Parathyroid adenoma (tissue), 2 donors: ENCODE results near the gene ST6GALNAC3.
"Not testable (repeated sequence)": the region's sequence is repeated elsewhere in the genome, so short reads cannot be mapped to it uniquely, and the experiment has no call there.

Experiments used
- H2AFZ ChIP-seq: fragments of 300-600 bp; sonication (generic); one replicate; pipeline ENCODE4 v1.7.0; 2017; ENCODE audit warnings: antibody characterized with exemption, mild to moderate bottlenecking
- H3K27ac ChIP-seq: fragments of 300-600 bp; sonication (generic); one replicate; pipeline ENCODE4 v1.7.0; 2017
- H3K27me3 ChIP-seq: fragments of 300-600 bp; sonication (generic); one replicate; pipeline ENCODE4 v1.7.0; 2017; ENCODE audit warnings: low read length; ENCODE audit not compliant: control insufficient read depth, insufficient read depth
- H3K36me3 ChIP-seq: fragments of 300-600 bp; sonication (generic); one replicate; pipeline ENCODE4 v1.7.0; 2017; ENCODE audit warnings: low read length; ENCODE audit not compliant: control insufficient read depth, insufficient read depth
- H3K4me1 ChIP-seq: fragments of 300-600 bp; sonication (generic); one replicate; pipeline ENCODE4 v1.7.0; 2017; ENCODE audit warnings: control low read depth
- H3K4me2 ChIP-seq: fragments of 300-600 bp; sonication (generic); one replicate; pipeline ENCODE4 v1.7.0; 2017; ENCODE audit warnings: low read length
- H3K4me3 ChIP-seq: fragments of 300-600 bp; sonication (generic); one replicate; pipeline ENCODE4 v1.7.0; 2017; ENCODE audit warnings: low read depth, low read length
- H3K79me2 ChIP-seq: fragments of 300-600 bp; sonication (generic); one replicate; pipeline ENCODE4 v1.7.0; 2017; ENCODE audit warnings: control low read depth
- H3K9ac ChIP-seq: fragments of 300-600 bp; sonication (generic); one replicate; pipeline ENCODE4 v1.7.0; 2017; ENCODE audit warnings: mild to moderate bottlenecking
- H3K9me3 ChIP-seq: fragments of 300-600 bp; sonication (generic); one replicate; pipeline ENCODE4 v1.7.0; 2017; ENCODE audit warnings: low read length; ENCODE audit not compliant: control insufficient read depth
- TF ChIP-seq, protein P1 (sequence below): fragments of 300-600 bp; sonication (generic); IDR thresholded peaks from one replicate; pipeline ENCODE4 v1.7.0; 2017; ENCODE audit warnings: antibody characterized with exemption, mild to moderate bottlenecking
- donor health status: primary hyperparathyroidism.

The ST6GALNAC3 gene

DNA sequence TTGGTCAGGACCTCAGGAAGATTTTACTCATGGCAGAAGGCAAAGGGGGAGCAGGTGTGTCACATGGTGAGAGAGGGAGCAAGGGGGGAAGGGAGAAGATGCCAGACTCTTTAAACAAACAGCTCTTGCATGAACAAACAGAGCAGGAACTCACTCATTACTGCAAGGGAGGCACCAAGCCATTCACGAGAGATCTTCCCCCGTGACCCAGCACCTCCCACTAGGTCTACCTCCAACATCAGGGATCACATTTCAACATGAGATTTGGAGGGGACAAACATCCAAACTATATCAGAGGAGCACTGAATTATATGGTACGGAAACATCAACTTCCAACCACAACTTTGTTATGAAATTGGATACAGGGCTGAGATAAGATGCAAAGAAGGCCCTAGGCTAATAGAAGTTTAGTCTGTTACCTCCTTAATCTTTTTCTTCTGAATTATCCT is 164.9 kb downstream of the ST6GALNAC3 start:
- Histone ChIP-seq H3K27me3 (no peaks in the 10 kb centered on the region), H3K27ac (no peak overlapping the region), H3K4me2 (no peak overlapping the region), H3K9ac (no peak overlapping the region), H3K79me2 (no peaks in the 10 kb centered on the region), H3K4me1 (no peaks in the 10 kb centered on the region), H3K9me3 (no peaks in the 10 kb centered on the region), H3K36me3 (no peaks in the 10 kb centered on the region), H3K4me3 (no peak overlapping the region), H2AFZ (no peak overlapping the region)
- TF ChIP-seq, protein P1, sequence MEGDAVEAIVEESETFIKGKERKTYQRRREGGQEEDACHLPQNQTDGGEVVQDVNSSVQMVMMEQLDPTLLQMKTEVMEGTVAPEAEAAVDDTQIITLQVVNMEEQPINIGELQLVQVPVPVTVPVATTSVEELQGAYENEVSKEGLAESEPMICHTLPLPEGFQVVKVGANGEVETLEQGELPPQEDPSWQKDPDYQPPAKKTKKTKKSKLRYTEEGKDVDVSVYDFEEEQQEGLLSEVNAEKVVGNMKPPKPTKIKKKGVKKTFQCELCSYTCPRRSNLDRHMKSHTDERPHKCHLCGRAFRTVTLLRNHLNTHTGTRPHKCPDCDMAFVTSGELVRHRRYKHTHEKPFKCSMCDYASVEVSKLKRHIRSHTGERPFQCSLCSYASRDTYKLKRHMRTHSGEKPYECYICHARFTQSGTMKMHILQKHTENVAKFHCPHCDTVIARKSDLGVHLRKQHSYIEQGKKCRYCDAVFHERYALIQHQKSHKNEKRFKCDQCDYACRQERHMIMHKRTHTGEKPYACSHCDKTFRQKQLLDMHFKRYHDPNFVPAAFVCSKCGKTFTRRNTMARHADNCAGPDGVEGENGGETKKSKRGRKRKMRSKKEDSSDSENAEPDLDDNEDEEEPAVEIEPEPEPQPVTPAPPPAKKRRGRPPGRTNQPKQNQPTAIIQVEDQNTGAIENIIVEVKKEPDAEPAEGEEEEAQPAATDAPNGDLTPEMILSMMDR = no peak

DNA sequence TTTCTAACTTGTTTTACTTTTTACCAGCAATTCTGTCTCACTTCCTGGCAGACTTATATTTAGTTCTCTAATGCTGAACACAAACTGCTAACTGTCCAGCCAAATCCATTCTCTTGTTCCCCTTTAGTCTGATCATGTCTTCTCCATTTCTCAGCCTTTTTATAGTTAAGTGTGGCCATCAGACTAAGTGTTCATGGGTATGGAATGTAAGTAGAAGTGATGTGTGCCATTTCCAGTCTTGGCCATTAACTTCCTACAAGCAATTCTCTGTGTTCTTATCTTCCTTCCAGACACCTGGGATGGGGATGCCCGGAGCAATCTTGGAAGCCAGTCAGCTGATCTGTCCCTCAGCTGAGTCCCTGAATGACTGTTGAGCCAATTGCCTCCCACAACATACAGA is 165.8 kb downstream of the ST6GALNAC3 start:
- no peaks in the 10 kb centered on the region for H3K9me3 ChIP-seq
- no peak overlapping the region for H3K9ac ChIP-seq
- H3K4me2 ChIP-seq = no peak overlapping the region
- no peaks in the 10 kb centered on the region for H3K27me3 ChIP-seq
- no peak overlapping the region for H3K27ac ChIP-seq
- H3K79me2 ChIP-seq = no peaks in the 10 kb centered on the region
- no peaks in the 10 kb centered on the region for H3K4me1 ChIP-seq
- no peak overlapping the region for H2AFZ ChIP-seq
- no peaks in the 10 kb centered on the region for H3K36me3 ChIP-seq
- H3K4me3 ChIP-seq = no peak overlapping the region
- TF ChIP-seq, protein P1 = no peak

DNA sequence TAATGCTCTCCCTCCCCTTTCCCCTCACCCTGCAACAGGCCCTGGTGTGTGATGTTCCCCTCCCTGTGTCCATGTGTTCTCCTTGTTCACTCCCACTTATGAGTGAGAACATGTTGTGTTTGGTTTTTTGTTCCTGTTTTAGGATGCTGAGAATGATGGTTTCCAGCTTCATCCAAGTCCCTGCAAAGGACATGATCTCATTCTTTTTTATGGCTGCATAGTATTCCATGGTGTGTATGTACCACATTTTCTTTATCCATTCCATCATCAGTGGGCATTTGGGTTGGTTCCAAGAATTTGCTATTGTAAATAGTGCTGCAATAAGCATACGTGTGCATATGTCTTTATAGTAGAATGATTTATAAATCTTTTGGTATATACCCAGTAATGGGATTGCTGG is 168.0 kb downstream of the ST6GALNAC3 start:
- not testable (repeated sequence) for H3K9ac ChIP-seq, H3K27ac ChIP-seq, H3K79me2 ChIP-seq, H3K36me3 ChIP-seq, H3K4me3 ChIP-seq, H3K4me1 ChIP-seq, H2AFZ ChIP-seq, H3K4me2 ChIP-seq, H3K9me3 ChIP-seq, H3K27me3 ChIP-seq

DNA sequence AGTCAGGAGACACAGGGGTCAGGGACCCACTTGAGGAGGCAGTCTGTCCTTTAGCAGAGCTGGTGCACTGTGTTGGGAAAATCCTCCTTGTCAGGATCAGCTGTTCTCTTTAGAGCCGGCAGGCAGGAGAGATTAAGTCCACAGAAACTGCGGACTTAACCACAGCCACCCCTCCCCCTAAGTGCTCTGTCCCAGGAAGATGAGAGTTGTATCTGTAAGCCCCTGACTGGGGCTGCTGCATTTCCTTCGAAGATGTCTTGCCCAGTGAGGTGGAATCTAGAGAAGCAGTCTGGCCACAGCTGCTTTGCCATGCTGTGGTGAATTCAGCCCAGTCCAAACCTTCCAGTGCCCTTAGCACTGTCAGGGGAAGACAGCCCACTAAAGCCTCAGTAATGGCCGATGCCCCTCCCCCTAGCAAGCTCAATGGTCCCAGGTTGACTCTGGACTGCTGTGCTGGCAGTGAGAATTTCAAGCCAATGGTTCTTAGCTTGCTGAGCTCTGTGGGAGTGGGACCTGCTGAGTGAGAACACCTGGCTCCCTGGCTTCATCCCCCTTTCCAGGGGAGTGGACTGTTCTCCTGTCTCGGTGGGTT is 172.8 kb downstream of the ST6GALNAC3 start:
- H2AFZ ChIP-seq = no peak overlapping the region
- H3K27ac ChIP-seq = no peak overlapping the region
- no peaks in the 10 kb centered on the region for H3K4me1 ChIP-seq
- H3K4me3 ChIP-seq = no peak overlapping the region
- no peak overlapping the region for H3K9ac ChIP-seq
- H3K36me3 ChIP-seq = no peaks in the 10 kb centered on the region
- H3K79me2 ChIP-seq = no peaks in the 10 kb centered on the region
- no peaks in the 10 kb centered on the region for H3K9me3 ChIP-seq
- H3K27me3 ChIP-seq = no peaks in the 10 kb centered on the region
- TF ChIP-seq, protein P1 = no peak
- no peak overlapping the region for H3K4me2 ChIP-seq

DNA sequence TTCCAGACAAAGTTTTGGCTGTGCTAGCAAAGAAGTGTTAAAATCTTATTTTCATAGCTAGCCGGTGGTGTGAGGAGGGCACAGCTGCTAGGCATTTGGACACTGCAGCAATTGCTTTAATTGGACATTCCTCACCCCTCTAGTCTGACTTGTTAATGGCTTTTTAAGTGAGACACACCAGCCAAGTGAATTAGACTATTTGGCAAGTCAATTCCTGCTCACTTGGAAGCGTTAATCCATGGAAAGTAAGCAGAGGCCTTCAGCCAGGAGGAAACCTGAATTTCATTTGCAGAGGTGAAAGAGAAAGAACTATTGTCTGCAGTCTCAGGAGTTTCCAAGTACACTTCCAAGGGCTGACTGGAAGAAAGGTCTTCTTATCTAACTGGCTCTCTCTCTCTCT is 175.7 kb downstream of the ST6GALNAC3 start:
- Histone ChIP-seq H3K27ac (no peak overlapping the region), H3K9me3 (no peaks in the 10 kb centered on the region), H3K36me3 (no peaks in the 10 kb centered on the region), H3K9ac (no peak overlapping the region), H3K4me1 (no peaks in the 10 kb centered on the region), H3K4me3 (no peak overlapping the region), H2AFZ (peak overlapping the region; percentile 21), H3K27me3 (no peaks in the 10 kb centered on the region), H3K79me2 (no peaks in the 10 kb centered on the region), H3K4me2 (no peak overlapping the region)
- TF ChIP-seq, protein P1 = no peak
